Right lobe of liver (tissue), 6 donors: ENCODE results near the gene MIOX. TPM values are rescaled to one million over a fixed set of nuclear protein-coding genes. Genes with fewer than 3 reads are reported as not detected.

Source experiments
- ATAC-seq, 4 donors: fragments of 200-7000 bp; cut with Tn5 transposase; one replicate each; pipeline ENCODE4 v1.9.1; 2020; ENCODE audit warnings: mild to moderate bottlenecking in 4 of 4, moderate library complexity in 4 of 4
- DNase-seq, 3 donors: peaks; one replicate each; pipeline ENCODE4 v3.0.0-alpha.2; 2020
- H3K27ac ChIP-seq, 3 donors: fragments of 200-600 bp; one replicate each; pipeline ENCODE4 v1.8.0; 2022
- H3K27me3 ChIP-seq, 2 donors: fragments of 200-600 bp; one replicate each; pipeline ENCODE4 v1.8.0; 2022
- H3K36me3 ChIP-seq, 4 donors: fragments of 200-600 bp; sonication (generic) in 1 of 4; one replicate each; pipeline versions ENCODE4 v1.5.1 to v1.8.0; 2017 to 2022; ENCODE audit warnings: control low read depth in 1 of 4
- H3K4me1 ChIP-seq, 4 donors: fragments of 200-600 bp; sonication (generic) in 1 of 4; one replicate each; pipeline versions ENCODE4 v1.5.1 to v1.8.0; 2017 to 2022; ENCODE audit warnings: control low read depth in 1 of 4
- H3K4me3 ChIP-seq, 3 donors: fragments of 200-600 bp; one replicate each; pipeline ENCODE4 v1.8.0; 2022
- H3K9me3 ChIP-seq, 4 donors: fragments of 200-600 bp; sonication (generic) in 1 of 4; one replicate each; pipeline versions ENCODE4 v1.5.1 to v1.8.0; 2017 to 2022; ENCODE audit warnings: control low read depth in 1 of 4
- CTCF ChIP-seq, 4 donors: fragments of 200-600 bp in 3 of 4; fragments of 450-650 bp in 1 of 4; IDR thresholded peaks; one replicate each; pipeline versions ENCODE4 v1.5.1 to v1.8.0; 2016 to 2022; ENCODE audit warnings: antibody characterized with exemption in 4 of 4, mild to moderate bottlenecking in 2 of 4
- POLR2A ChIP-seq: fragments of 450-650 bp; IDR thresholded peaks from one replicate; pipeline ENCODE4 v1.6.1; 2017; ENCODE audit warnings: antibody characterized with exemption, mild to moderate bottlenecking
- WGBS: methylation state at CpG from one replicate; pipeline ENCODE4 v1.1.6; 2018; ENCODE audit warnings: low coverage, low lambda C conversion rate; ENCODE audit not compliant: insufficient coverage; ENCODE audit errors: missing lambda C conversion rate; 5-methylcytosine and 5-hydroxymethylcytosine counted together
- intact Hi-C, 2 donors: fragments of 100-400 bp; cut with DNase I; formaldehyde crosslinking; loops; one replicate each; pipeline versions ENCODE4 v1.11.2 to v1.14.1; 2022
- long read RNA-seq: library from polyadenylated mRNA; unstranded; transcript quantifications from one replicate; pipeline ENCODE4 v2.0.0, GENCODE V29; 2019
- total RNA-seq, 6 experiments: library from RNA; depleted of rRNA in 2 of 6; stranded (reverse); fragments of >200 nt in 2 of 6; fragmentation: NEBNext Ultra II Directional in 3 of 6; extraction: Animal tissue kit (Norgen Biotek cat#: 25700) in 3 of 6; gene quantifications; one replicate each; pipeline versions ENCODE4 v1.1.0 to v1.2.4, GENCODE V29; 2016 to 2023
- donor health status: DM: no; HTN: yes; CAD: no.
- donor health status: DM: no; HTN: no; CAD: no.
- donor health status: DM: no; HTN: no; CAD: no.
- donor health status: DM: no; HTN: yes; CAD: no.
- donor health status: DM: no; HTN: yes; CAD: no.

The MIOX gene
- not detected for total RNA-seq
- long read RNA-seq, result 0 reads

- WGBS, result 75% methylated on average over 5 of the region's 23 CpGs
- intact Hi-C loops, result loop anchor here in 1 of 2 donors (10.0 kb wide), 1 partner anchor 242 kb away; the partner anchor contains the start of gene TUBGCP6
Observed at GRCh38 chr22:50486561-50487289, at the start of gene MIOX. Gene MIOX (plus strand): TSS chr22:50486859. CDS start chr22:50486898, 39 bp downstream.

GRCh38 chr22:50437511-50438304 lies 49.0 kb upstream of the MIOX start:
- 31% methylated on average over 3 of the region's 36 CpGs for WGBS
- intact Hi-C loops, result no loop called here
- TF ChIP-seq POLR2A (no peak), CTCF (IDR thresholded peaks at IDR 0.05) (no peak)
- DNase-seq (peak in 2 of 3 donors; percentile 15 to 52), ATAC-seq (no peak)
- Histone ChIP-seq H3K9me3 (no peaks in the 10 kb centered on the region), H3K4me3 (no peak overlapping the region), H3K27ac (no peak overlapping the region), H3K4me1 (no peaks in the 10 kb centered on the region), H3K36me3 (peaks cover 5 to 68% (median 38%) of the 10 kb centered on the region in 4 donors), H3K27me3 (no peaks in the 10 kb centered on the region)

More at GRCh38 chr22:50486561-50487289, at the start of gene MIOX:
- no peak for TF ChIP-seq POLR2A
- TF ChIP-seq CTCF (IDR thresholded peaks at IDR 0.05), result no peak
- Histone ChIP-seq H3K4me1 (peaks cover 0 to 11% (median 1%) of the 10 kb centered on the region in 4 donors), H3K36me3 (no peaks in the 10 kb centered on the region), H3K4me3 (no peak within 1 kb of the TSS), H3K9me3 (no peaks in the 10 kb centered on the region), H3K27me3 (no peaks in the 10 kb centered on the region), H3K27ac (no peak within 1 kb of the TSS)
- DNase-seq (peak in 1 of 3 donors; percentile 42), ATAC-seq (no peak)

- DNase-seq (peak in 2 of 3 donors; percentile 23 to 52), ATAC-seq (no peak)
- Histone ChIP-seq H3K4me1 (no peaks in the 10 kb centered on the region), H3K4me3 (no peak overlapping the region), H3K36me3 (peaks cover 5 to 72% (median 39%) of the 10 kb centered on the region in 4 donors), H3K9me3 (no peaks in the 10 kb centered on the region), H3K27ac (no peak overlapping the region), H3K27me3 (no peaks in the 10 kb centered on the region)
- 0% methylated on average over 1 of the region's 34 CpGs for WGBS
- intact Hi-C loops, result no loop called here
- TF ChIP-seq POLR2A, result no peak
- no peak for TF ChIP-seq CTCF (IDR thresholded peaks at IDR 0.05)
Observed at GRCh38 chr22:50438305-50439275, 48.1 kb upstream of the MIOX start.

GRCh38 chr22:50439314-50439870 lies 47.3 kb upstream of the MIOX start:
- WGBS, result 33% methylated on average over 1 of the region's 17 CpGs

More at GRCh38 chr22:50439314-50439870, 47.3 kb upstream of the MIOX start:
- no peak for TF ChIP-seq CTCF (IDR thresholded peaks at IDR 0.05)
- TF ChIP-seq POLR2A, result no peak
- intact Hi-C loops, result no loop called here
- H3K9me3 ChIP-seq, result no peaks in the 10 kb centered on the region
- H3K27me3 ChIP-seq, result no peaks in the 10 kb centered on the region
- DNase-seq (peak in 2 of 3 donors; percentile 19 to 54), ATAC-seq (no peak)
- H3K27ac ChIP-seq, result no peak overlapping the region
- H3K36me3 ChIP-seq, result peaks cover 5 to 73% (median 39%) of the 10 kb centered on the region in 4 donors
- H3K4me1 ChIP-seq, result no peaks in the 10 kb centered on the region
- H3K4me3 ChIP-seq, result no peak overlapping the region
